ENCODE data around the gene USH2A.

USH2A gene

GRCh38 chr1:216258856-216259255 lies 164.4 kb downstream of the USH2A start:
- no peak for FAIRE-seq

- FAIRE-seq, result no peak
These were observed 164.9 kb downstream of the USH2A start for GRCh38 chr1:216258386-216258785.

GRCh38 chr1:216250861-216251260 lies 172.4 kb downstream of the USH2A start:
- no peak for FAIRE-seq

- FAIRE-seq, result no peak
These were observed 174.6 kb downstream of the USH2A start for GRCh38 chr1:216248628-216249027.

- FAIRE-seq, result no peak
These were observed 175.3 kb downstream of the USH2A start for GRCh38 chr1:216247937-216248336.

- no peak for FAIRE-seq
These were observed 176.6 kb downstream of the USH2A start for GRCh38 chr1:216246577-216247203.

- no peak for FAIRE-seq
These were observed 184.4 kb downstream of the USH2A start for GRCh38 chr1:216238844-216239243.

GRCh38 chr1:216237927-216238542 lies 185.2 kb downstream of the USH2A start:
- FAIRE-seq, result no peak

- FAIRE-seq, result no peak
These were observed 199.0 kb downstream of the USH2A start for GRCh38 chr1:216224233-216224632.

- FAIRE-seq, result no peak
These were observed 199.8 kb downstream of the USH2A start for GRCh38 chr1:216223486-216223885.

GRCh38 chr1:216222288-216222687 lies 201.0 kb downstream of the USH2A start:
- FAIRE-seq, result no peak

GRCh38 chr1:216221260-216221700 lies 202.0 kb downstream of the USH2A start:
- FAIRE-seq, result peak; percentile 84

- no peak for FAIRE-seq
These were observed 206.9 kb downstream of the USH2A start for GRCh38 chr1:216216305-216216704.

- no peak for FAIRE-seq
These were observed 208.1 kb downstream of the USH2A start for GRCh38 chr1:216215169-216215568.

- no peak for FAIRE-seq
These were observed 210.4 kb downstream of the USH2A start for GRCh38 chr1:216212826-216213225.

GRCh38 chr1:216210081-216210480 lies 213.2 kb downstream of the USH2A start:
- FAIRE-seq, result no peak

GRCh38 chr1:216209125-216209524 lies 214.1 kb downstream of the USH2A start:
- FAIRE-seq, result no peak

- no peak for FAIRE-seq
These were observed 216.1 kb downstream of the USH2A start for GRCh38 chr1:216207154-216207553.

- FAIRE-seq, result no peak
These were observed 218.1 kb downstream of the USH2A start for GRCh38 chr1:216205176-216205575.

GRCh38 chr1:216201946-216202345 lies 221.3 kb downstream of the USH2A start:
- FAIRE-seq, result no peak

GRCh38 chr1:216200941-216201340 lies 222.3 kb downstream of the USH2A start:
- FAIRE-seq, result no peak

- FAIRE-seq, result no peak
These were observed 228.5 kb downstream of the USH2A start for GRCh38 chr1:216194721-216195120.

- no peak for FAIRE-seq
These were observed 229.3 kb downstream of the USH2A start for GRCh38 chr1:216193839-216194443.

- FAIRE-seq, result no peak
These were observed 232.8 kb downstream of the USH2A start for GRCh38 chr1:216190438-216190837.
